Omental fat pad (tissue), 4 donors: ENCODE measurements around the gene LGR6. TPM values are rescaled to one million over a fixed set of nuclear protein-coding genes. Genes with fewer than 3 reads are reported as not detected.

ENCODE experiments used
- ATAC-seq: fragments of 150-250 bp; one replicate; pipeline ENCODE4 v1.9.1; 2016; ENCODE audit warnings: mild to moderate bottlenecking, moderate library complexity; ENCODE audit not compliant: low FRiP score
- DNase-seq: peaks from one replicate; pipeline ENCODE4 v3.0.0-alpha.2; 2019; ENCODE audit warnings: low spot score
- total RNA-seq, 4 donors: library from RNA; depleted of rRNA; stranded (reverse); fragments of >200 nt; gene quantifications; one replicate each; pipeline ENCODE4 v1.1.0, GENCODE V29; 2016
- TF ChIP-seq, protein P1 (sequence below), 3 donors: fragments of 450-650 bp; IDR thresholded peaks; one replicate each; pipeline ENCODE4 v1.5.1; 2016 to 2017; ENCODE audit warnings: antibody characterized with exemption in 3 of 3, mild to moderate bottlenecking in 3 of 3, moderate library complexity in 2 of 3

The LGR6 gene
- total RNA-seq, 4 donors from 2014 or later: 0.28 to 0.32 TPM; not detected in 2

DNA sequence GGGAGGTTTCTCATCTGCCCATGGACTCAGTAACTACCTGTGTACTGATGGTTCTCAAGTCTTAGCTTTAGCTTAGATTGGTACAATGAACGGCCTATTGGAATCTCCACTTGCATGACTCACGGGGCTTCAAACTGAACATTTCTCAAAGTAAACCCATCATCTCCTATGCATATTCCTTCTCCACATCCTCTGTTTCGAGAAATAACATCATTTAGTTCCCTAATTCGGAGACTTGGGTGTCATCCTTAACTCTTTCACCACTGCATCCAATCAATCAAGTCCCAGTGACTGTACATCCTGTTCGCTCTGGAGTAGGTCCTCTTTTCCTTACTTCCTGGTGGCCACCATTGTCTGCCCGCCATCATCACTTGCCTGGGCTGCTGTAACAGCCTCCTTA, 55.8 kb downstream of the LGR6 start:
- TF ChIP-seq, protein P1, sequence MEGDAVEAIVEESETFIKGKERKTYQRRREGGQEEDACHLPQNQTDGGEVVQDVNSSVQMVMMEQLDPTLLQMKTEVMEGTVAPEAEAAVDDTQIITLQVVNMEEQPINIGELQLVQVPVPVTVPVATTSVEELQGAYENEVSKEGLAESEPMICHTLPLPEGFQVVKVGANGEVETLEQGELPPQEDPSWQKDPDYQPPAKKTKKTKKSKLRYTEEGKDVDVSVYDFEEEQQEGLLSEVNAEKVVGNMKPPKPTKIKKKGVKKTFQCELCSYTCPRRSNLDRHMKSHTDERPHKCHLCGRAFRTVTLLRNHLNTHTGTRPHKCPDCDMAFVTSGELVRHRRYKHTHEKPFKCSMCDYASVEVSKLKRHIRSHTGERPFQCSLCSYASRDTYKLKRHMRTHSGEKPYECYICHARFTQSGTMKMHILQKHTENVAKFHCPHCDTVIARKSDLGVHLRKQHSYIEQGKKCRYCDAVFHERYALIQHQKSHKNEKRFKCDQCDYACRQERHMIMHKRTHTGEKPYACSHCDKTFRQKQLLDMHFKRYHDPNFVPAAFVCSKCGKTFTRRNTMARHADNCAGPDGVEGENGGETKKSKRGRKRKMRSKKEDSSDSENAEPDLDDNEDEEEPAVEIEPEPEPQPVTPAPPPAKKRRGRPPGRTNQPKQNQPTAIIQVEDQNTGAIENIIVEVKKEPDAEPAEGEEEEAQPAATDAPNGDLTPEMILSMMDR (IDR thresholded peaks at IDR 0.05): no peak
- no peak for DNase-seq
- no peak for ATAC-seq

DNA sequence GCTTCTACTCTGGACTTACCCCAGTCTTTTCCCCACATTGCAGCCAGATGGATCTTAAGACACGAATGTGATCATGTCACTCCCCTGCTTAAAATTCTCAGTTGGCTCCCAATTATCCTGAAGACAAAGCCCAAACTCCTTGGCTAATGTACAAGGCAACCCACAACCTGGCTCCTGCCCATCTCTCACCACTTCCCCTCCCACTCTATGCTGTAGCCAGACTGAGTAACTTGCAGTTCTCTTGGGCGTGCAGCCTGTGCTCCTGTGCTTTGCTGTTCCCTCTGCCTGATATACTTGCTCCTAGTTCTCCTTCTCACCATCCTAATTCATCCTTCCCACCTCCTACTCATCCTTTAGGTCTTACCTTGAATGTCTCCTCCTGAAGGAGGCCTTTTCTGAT, 56.2 kb downstream of the LGR6 start:
- TF ChIP-seq, protein P1 (IDR thresholded peaks at IDR 0.05): no peak
- DNase-seq: no peak

DNA sequence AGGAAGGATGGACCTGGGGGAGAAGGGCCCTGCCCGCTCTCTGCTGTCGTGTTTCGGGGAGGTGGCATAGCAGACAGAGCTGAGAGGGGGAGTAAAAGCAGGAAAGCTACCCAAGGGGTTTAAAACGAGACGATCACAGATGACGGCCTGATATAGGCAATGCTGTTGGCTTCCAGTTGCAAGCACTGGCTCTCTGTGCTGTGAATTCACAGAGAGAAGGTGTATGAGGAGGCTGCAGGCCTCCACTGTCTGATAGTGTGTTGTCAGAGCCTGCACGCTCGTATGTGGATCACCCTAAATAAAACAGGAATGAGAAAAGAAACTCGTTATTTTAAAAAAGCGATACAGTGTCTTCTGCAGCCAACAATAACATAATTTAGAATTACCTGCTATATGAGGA, 57.4 kb downstream of the LGR6 start:
- DNase-seq: no peak
- TF ChIP-seq, protein P1 (IDR thresholded peaks at IDR 0.05): no peak
- ATAC-seq: no peak

More for the DNA sequence above, 56.2 kb downstream of the LGR6 start:
- no peak for ATAC-seq

DNA sequence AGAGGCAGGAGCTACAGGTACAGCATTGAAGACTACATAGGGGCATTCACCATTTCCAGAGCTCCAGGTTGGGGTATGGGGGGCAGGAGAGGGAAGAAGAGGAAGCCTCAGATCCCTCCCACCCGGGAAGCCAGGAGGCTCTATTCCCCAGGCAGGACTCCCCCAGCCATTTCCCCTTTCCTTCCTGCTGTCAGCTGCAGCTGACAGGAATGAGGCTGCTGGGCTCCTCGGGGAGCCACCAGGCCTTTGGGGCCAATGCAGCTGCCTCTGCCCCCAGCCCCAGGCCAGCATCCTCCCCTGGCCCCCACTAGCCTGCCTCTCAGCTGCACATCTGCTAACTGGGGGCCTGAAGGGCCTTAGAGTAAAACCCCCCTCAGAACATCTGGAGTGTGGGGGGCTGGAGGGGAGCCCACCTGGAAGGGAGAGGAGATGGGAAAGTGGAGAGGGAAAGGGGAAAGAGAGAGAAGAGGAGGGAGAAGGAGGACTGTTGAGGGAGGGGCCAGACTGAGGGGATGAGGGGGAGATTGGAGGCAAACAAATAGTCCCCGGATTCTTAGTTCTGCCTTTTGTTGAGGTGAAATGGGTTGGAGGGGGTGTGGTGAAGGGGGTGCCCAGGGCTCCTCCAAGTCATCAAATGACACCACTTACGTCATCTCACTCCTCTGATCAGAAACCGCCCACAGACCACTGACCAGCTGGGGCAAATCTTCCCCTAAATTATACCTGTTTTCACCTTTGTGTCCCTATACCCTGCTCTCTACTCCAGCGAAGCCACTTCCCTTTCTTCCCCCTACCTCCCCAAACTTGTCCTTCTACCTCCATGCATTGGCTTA, 58.0 kb downstream of the LGR6 start:
- TF ChIP-seq, protein P1 (IDR thresholded peaks at IDR 0.05): no peak
- ATAC-seq: no peak
- DNase-seq: no peak

DNA sequence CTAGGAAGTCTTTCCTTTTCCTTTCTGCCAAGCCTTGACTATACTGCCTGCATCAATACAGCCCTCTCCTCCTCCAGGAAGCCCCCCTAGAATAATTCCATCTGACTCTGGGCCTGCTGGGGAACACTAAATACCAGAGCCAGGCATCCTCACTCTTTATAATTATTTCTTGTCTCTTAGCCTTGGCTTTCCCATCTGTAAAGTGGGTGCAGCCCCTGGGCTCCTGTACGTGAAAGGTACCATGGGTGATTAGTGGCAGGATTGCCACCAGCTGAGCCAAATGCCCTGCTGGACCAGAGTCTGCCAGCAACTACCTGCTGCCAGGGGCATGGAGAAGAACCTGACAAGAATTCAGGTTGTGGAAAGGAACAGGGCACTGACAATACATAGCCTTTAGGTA, 58.7 kb downstream of the LGR6 start:
- no peak for ATAC-seq
- TF ChIP-seq, protein P1 (IDR thresholded peaks at IDR 0.05): no peak
- no peak for DNase-seq

DNA sequence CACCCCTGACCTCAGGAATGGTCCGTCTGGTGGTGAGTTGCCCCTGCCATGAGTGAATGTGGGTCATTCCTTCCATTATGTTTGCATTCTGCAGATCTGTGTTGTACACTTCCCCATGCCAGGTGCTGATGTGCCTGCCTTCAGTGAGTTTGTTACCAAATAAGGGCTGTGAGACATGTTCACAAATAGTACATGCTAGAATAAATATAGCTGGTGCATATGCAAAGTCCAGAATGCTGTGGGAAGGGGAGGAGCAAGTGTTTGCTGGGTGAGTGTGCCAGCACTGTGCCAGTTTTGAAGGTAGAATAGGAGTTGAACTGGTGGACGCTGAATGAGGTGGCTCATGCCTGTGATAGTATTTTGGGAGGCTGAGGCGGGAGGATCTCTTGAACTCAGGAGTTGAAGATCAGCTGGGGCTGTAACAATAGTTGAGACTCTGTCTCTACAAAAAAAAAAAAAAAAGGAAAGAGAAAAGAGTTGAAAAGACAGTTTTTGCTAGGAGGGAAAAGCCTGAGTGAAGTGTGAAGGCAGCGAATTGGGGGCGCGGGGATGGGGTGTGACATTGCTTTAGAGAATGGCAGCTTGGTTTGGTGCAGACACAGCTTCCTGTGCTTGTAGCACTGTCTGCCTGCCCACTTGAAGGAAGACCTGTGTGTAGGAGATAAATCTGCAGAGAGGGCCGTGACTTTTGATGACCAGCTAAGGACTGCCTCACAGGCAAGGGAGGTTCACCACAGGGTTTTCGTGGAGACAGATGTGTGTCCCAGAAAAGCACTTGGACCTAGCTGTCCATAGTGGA, 61.1 kb downstream of the LGR6 start:
- DNase-seq: no peak
- no peak for ATAC-seq
- TF ChIP-seq, protein P1 (IDR thresholded peaks at IDR 0.05): no peak
